ENCODE data around the gene FAM210B.
"Not testable (repeated sequence)": the region's sequence is repeated elsewhere in the genome, so short reads cannot be mapped to it uniquely, and the experiment has no call there.

FAM210B gene

GRCh38 chr20:56409521-56409920 is 50.7 kb downstream of the FAM210B start:
- no peaks in the 10 kb centered on the region; the same call in 1 of the 2 replicates for H3F3A ChIP-seq (ENCODE audit: insufficient read depth)
- H3K9ac ChIP-seq (ENCODE audit: low read length), result no peak overlapping the region
- no peaks in the 10 kb centered on the region for H3K27me3 ChIP-seq (ENCODE audit: low read length)
- H2AFZ ChIP-seq (ENCODE audit: low read depth, low read length, severe bottlenecking), result no peak overlapping the region
- H4K20me1 ChIP-seq (ENCODE audit: low read depth, low read length), result peaks cover 8% of the 10 kb centered on the region; the same call in 1 of the 2 replicates
- 0 out of 2 replicates have a peak, but pooled peaks cover 8% of the 10 kb centered on the region for H3K79me2 ChIP-seq (ENCODE audit: insufficient read depth, low read length)
- peaks cover 19% of the 10 kb centered on the region for H3K36me3 ChIP-seq (ENCODE audit: low read length)
- H3K9me3 ChIP-seq (ENCODE audit: insufficient read depth, low read length), result no peaks in the 10 kb centered on the region
- H3K9me2 ChIP-seq (replicated peaks; ENCODE audit: insufficient read depth, low read length), result no peaks in the 10 kb centered on the region
- H3K27ac ChIP-seq (ENCODE audit: low read depth, low read length), result no peak overlapping the region
- no peak overlapping the region for H3K4me2 ChIP-seq (ENCODE audit: low read depth, low read length, poor library complexity, severe bottlenecking)
- TF ChIP-seq CTCF (IDR thresholded peaks at IDR 0.05; ENCODE audit: insufficient read depth, low read length, poor library complexity, severe bottlenecking) (no peak), EZH2phosphoT487 (conservative IDR thresholded peaks at IDR 0.05; ENCODE audit: low read length) (no peak)
- H3K4me3 ChIP-seq (ENCODE audit: insufficient read depth, low read length, poor library complexity, severe bottlenecking), result no peak overlapping the region

GRCh38 chr20:56409956-56410355 is 51.2 kb downstream of the FAM210B start:
- Histone ChIP-seq H3K79me2 (ENCODE audit: insufficient read depth, low read length) (0 out of 2 replicates have a peak, but pooled peaks cover 7% of the 10 kb centered on the region), H4K20me1 (ENCODE audit: low read depth, low read length) (peaks cover 8% of the 10 kb centered on the region; the same call in 1 of the 2 replicates), H3K9ac (ENCODE audit: low read length) (no peak overlapping the region), H3K9me2 (replicated peaks; ENCODE audit: insufficient read depth, low read length) (no peaks in the 10 kb centered on the region), H3K36me3 (ENCODE audit: low read length) (peaks cover 19% of the 10 kb centered on the region), H3K27me3 (ENCODE audit: low read length) (no peaks in the 10 kb centered on the region), H2AFZ (ENCODE audit: low read depth, low read length, severe bottlenecking) (no peak overlapping the region), H3F3A (ENCODE audit: insufficient read depth) (no peaks in the 10 kb centered on the region; the same call in 1 of the 2 replicates), H3K9me3 (ENCODE audit: insufficient read depth, low read length) (no peaks in the 10 kb centered on the region), H3K4me2 (ENCODE audit: low read depth, low read length, poor library complexity, severe bottlenecking) (no peak overlapping the region), H3K4me3 (ENCODE audit: insufficient read depth, low read length, poor library complexity, severe bottlenecking) (no peak overlapping the region), H3K27ac (ENCODE audit: low read depth, low read length) (no peak overlapping the region)
- TF ChIP-seq EZH2phosphoT487 (conservative IDR thresholded peaks at IDR 0.05; ENCODE audit: low read length), result no peak
- TF ChIP-seq CTCF (IDR thresholded peaks at IDR 0.05; ENCODE audit: insufficient read depth, low read length, poor library complexity, severe bottlenecking), result no peak

GRCh38 chr20:56411287-56411686 is 52.5 kb downstream of the FAM210B start:
- H3K9me2 ChIP-seq (replicated peaks; ENCODE audit: insufficient read depth, low read length); H2AFZ ChIP-seq (ENCODE audit: low read depth, low read length, severe bottlenecking); H3K36me3 ChIP-seq (ENCODE audit: low read length); H3K27me3 ChIP-seq (ENCODE audit: low read length); H3F3A ChIP-seq (ENCODE audit: insufficient read depth); H3K4me3 ChIP-seq (ENCODE audit: insufficient read depth, low read length, poor library complexity, severe bottlenecking); H3K9me3 ChIP-seq (ENCODE audit: insufficient read depth, low read length); H3K4me2 ChIP-seq (ENCODE audit: low read depth, low read length, poor library complexity, severe bottlenecking); H3K79me2 ChIP-seq (ENCODE audit: insufficient read depth, low read length); H4K20me1 ChIP-seq (ENCODE audit: low read depth, low read length); H3K9ac ChIP-seq (ENCODE audit: low read length); H3K27ac ChIP-seq (ENCODE audit: low read depth, low read length): not testable (repeated sequence)

- H3K36me3 ChIP-seq (ENCODE audit: low read length), result peaks cover 8% of the 10 kb centered on the region; the same call in 1 of the 2 replicates
- H3K9ac ChIP-seq (ENCODE audit: low read length), result no peak within 1 kb of the TSS
- TF ChIP-seq EZH2phosphoT487 (conservative IDR thresholded peaks at IDR 0.05; ENCODE audit: low read length), result no peak
- H3F3A ChIP-seq (ENCODE audit: insufficient read depth), result no peaks in the 10 kb centered on the region; the same call in 1 of the 2 replicates
- no peaks in the 10 kb centered on the region for H3K9me2 ChIP-seq (replicated peaks; ENCODE audit: insufficient read depth, low read length)
- H3K9me3 ChIP-seq (ENCODE audit: insufficient read depth, low read length), result no peaks in the 10 kb centered on the region
- H3K4me3 ChIP-seq (ENCODE audit: insufficient read depth, low read length, poor library complexity, severe bottlenecking), result no peak within 1 kb of the TSS
- no peak within 1 kb of the TSS for H3K4me2 ChIP-seq (ENCODE audit: low read depth, low read length, poor library complexity, severe bottlenecking)
- no peak within 1 kb of the TSS for H3K27ac ChIP-seq (ENCODE audit: low read depth, low read length)
- H2AFZ ChIP-seq (ENCODE audit: low read depth, low read length, severe bottlenecking), result no peak within 1 kb of the TSS
- no peaks in the 10 kb centered on the region for H4K20me1 ChIP-seq (ENCODE audit: low read depth, low read length)
- H3K79me2 ChIP-seq (ENCODE audit: insufficient read depth, low read length), result 0 out of 2 replicates have a peak, but pooled peaks cover 4% of the 10 kb centered on the region
- H3K27me3 ChIP-seq (ENCODE audit: low read length), result no peaks in the 10 kb centered on the region
These were observed 53.1 kb downstream of the FAM210B start, which contains the start of gene CASS4 for GRCh38 chr20:56411759-56412472. TSS of gene CASS4 (plus strand) at chr20:56412260. CDS start at chr20:56412459, 199 bp downstream.
